Left ventricle myocardium inferior (tissue), 1 donor: Measurements from ENCODE around the gene SLC10A7. TPM values are rescaled to one million over a fixed set of nuclear protein-coding genes. Genes with fewer than 3 reads are reported as not detected.

ENCODE experiments used
- DNase-seq: peaks from one replicate; pipeline ENCODE4 v3.0.0-alpha.2; 2020
- H3K27ac ChIP-seq: fragments of 200-600 bp; replicated peaks from 2 replicates; pipeline ENCODE4 v1.8.0; 2021
- H3K27me3 ChIP-seq: fragments of 200-600 bp; 2 replicates; pipeline ENCODE4 v1.8.0; 2021; ENCODE audit warnings: low read depth
- H3K36me3 ChIP-seq: fragments of 200-600 bp; 2 replicates; pipeline ENCODE4 v1.8.0; 2021
- H3K4me1 ChIP-seq: fragments of 200-600 bp; 2 replicates; pipeline ENCODE4 v1.8.0; 2021
- H3K4me3 ChIP-seq: fragments of 200-600 bp; 2 replicates; pipeline ENCODE4 v1.8.0; 2021; ENCODE audit warnings: mild to moderate bottlenecking, moderate library complexity
- H3K9me3 ChIP-seq: fragments of 200-600 bp; replicated peaks from 2 replicates; pipeline ENCODE4 v1.8.0; 2021
- CTCF ChIP-seq: fragments of 200-600 bp; IDR thresholded peaks from 2 replicates; pipeline ENCODE4 v1.8.0; 2021; ENCODE audit warnings: antibody characterized with exemption, mild to moderate bottlenecking, borderline replicate concordance
- intact Hi-C: fragments of 100-400 bp; cut with micrococcal nuclease; formaldehyde crosslinking; loops from one replicate; pipeline ENCODE4 v1.11.0; 2022
- total RNA-seq: library from RNA; stranded (reverse); fragmentation: NEBNext Ultra II Directional; extraction: Animal tissue kit (Norgen Biotek cat#: 25700); gene quantifications from one replicate; pipeline ENCODE4 v1.2.1, GENCODE V29; 2021
- donor health status: DM: no; HTN: yes; CAD: no; lungs with severe emphysema.

The SLC10A7 gene
- total RNA-seq, 1 donor from 2014 or later, result 4.3 TPM

GRCh38 chr4:146261041-146261440, 260.7 kb downstream of the SLC10A7 start:
- peaks cover 14% of the 10 kb centered on the region for H3K36me3 ChIP-seq
- H3K27ac ChIP-seq, result no peak overlapping the region
- no peaks in the 10 kb centered on the region for H3K27me3 ChIP-seq
- no peaks in the 10 kb centered on the region for H3K9me3 ChIP-seq
- no peak for TF ChIP-seq CTCF
- DNase-seq, result no peak
- no peak overlapping the region for H3K4me3 ChIP-seq
- intact Hi-C loops, result no loop called here
- no peaks in the 10 kb centered on the region for H3K4me1 ChIP-seq

- intact Hi-C loops, result no loop called here
- H3K27me3 ChIP-seq, result no peaks in the 10 kb centered on the region
- H3K4me1 ChIP-seq, result no peaks in the 10 kb centered on the region
- DNase-seq, result no peak
- H3K9me3 ChIP-seq, result no peaks in the 10 kb centered on the region
- no peak overlapping the region for H3K27ac ChIP-seq
- no peak overlapping the region for H3K4me3 ChIP-seq
- no peak for TF ChIP-seq CTCF
- peaks cover 14% of the 10 kb centered on the region for H3K36me3 ChIP-seq
Measured at GRCh38 chr4:146260521-146260920, 261.2 kb downstream of the SLC10A7 start.

GRCh38 chr4:146257511-146257910, 264.2 kb downstream of the SLC10A7 start:
- DNase-seq, result no peak
- no peak for TF ChIP-seq CTCF
- Histone ChIP-seq H3K4me3 (no peak overlapping the region), H3K36me3 (peaks cover 14% of the 10 kb centered on the region), H3K9me3 (no peaks in the 10 kb centered on the region), H3K27me3 (no peaks in the 10 kb centered on the region), H3K4me1 (no peaks in the 10 kb centered on the region), H3K27ac (no peak overlapping the region)
- intact Hi-C loops, result no loop called here

- H3K9me3 ChIP-seq, result no peaks in the 10 kb centered on the region
- TF ChIP-seq CTCF, result no peak
- H3K27ac ChIP-seq, result no peak overlapping the region
- H3K4me3 ChIP-seq, result no peak overlapping the region
- H3K36me3 ChIP-seq, result peaks cover 14% of the 10 kb centered on the region
- no peaks in the 10 kb centered on the region for H3K27me3 ChIP-seq
- no peaks in the 10 kb centered on the region for H3K4me1 ChIP-seq
- no peak for DNase-seq
- intact Hi-C loops, result no loop called here
Measured at GRCh38 chr4:146256328-146256727, 265.4 kb downstream of the SLC10A7 start.

- Histone ChIP-seq H3K27me3 (no peaks in the 10 kb centered on the region), H3K27ac (no peak overlapping the region), H3K36me3 (peaks cover 14% of the 10 kb centered on the region), H3K4me3 (no peak overlapping the region), H3K9me3 (no peaks in the 10 kb centered on the region), H3K4me1 (no peaks in the 10 kb centered on the region)
- no peak for TF ChIP-seq CTCF
- intact Hi-C loops, result no loop called here
- no peak for DNase-seq
Measured at GRCh38 chr4:146255874-146256273, 265.9 kb downstream of the SLC10A7 start.

- H3K27me3 ChIP-seq, result no peaks in the 10 kb centered on the region
- peaks cover 14% of the 10 kb centered on the region for H3K36me3 ChIP-seq
- intact Hi-C loops, result no loop called here
- H3K4me3 ChIP-seq, result no peak overlapping the region
- TF ChIP-seq CTCF, result no peak
- H3K27ac ChIP-seq, result no peak overlapping the region
- no peaks in the 10 kb centered on the region for H3K4me1 ChIP-seq
- no peak for DNase-seq
- H3K9me3 ChIP-seq, result no peaks in the 10 kb centered on the region
Measured at GRCh38 chr4:146255463-146255862, 266.3 kb downstream of the SLC10A7 start.
